ENCODE data around the gene NDUFB8. TPM values are rescaled to one million over a fixed set of nuclear protein-coding genes. Genes with fewer than 3 reads are reported as not detected.

The NDUFB8 gene
- total RNA-seq, 6 experiments from 2014 or later, result 93.6 to 125 (median 99.3) TPM

- intact Hi-C loops (cut with DNase I), result no loop called here
- no peaks in the 10 kb centered on the region for H3K27me3 ChIP-seq
- H3K4me3 ChIP-seq, result no peak overlapping the region
- no peaks in the 10 kb centered on the region for H3K9me3 ChIP-seq
- H3K36me3 ChIP-seq, result no peaks in the 10 kb centered on the region
- ATAC-seq (no peak), DNase-seq (no peak)
- H3K27ac ChIP-seq, result no peak overlapping the region
- 46% methylated on average over 4 of the region's 4 CpGs for WGBS (ENCODE audit: insufficient coverage, low coverage, low lambda C conversion rate, missing lambda C conversion rate)
- TF ChIP-seq CTCF (IDR thresholded peaks at IDR 0.05) (no peak), POLR2A (IDR thresholded peaks at IDR 0.05) (no peak)
- H3K4me1 ChIP-seq, result peaks cover 0 to 15% (median 5%) of the 10 kb centered on the region in 4 donors
Measured at GRCh38 chr10:100479037-100479436, 50.6 kb downstream of the NDUFB8 start.

GRCh38 chr10:100477970-100478369 is 51.7 kb downstream of the NDUFB8 start:
- intact Hi-C loops (cut with DNase I), result no loop called here
- Histone ChIP-seq H3K27me3 (no peaks in the 10 kb centered on the region), H3K4me1 (peaks cover 0 to 13% (median 5%) of the 10 kb centered on the region in 4 donors), H3K27ac (no peak overlapping the region), H3K36me3 (no peaks in the 10 kb centered on the region), H3K4me3 (no peak overlapping the region), H3K9me3 (no peaks in the 10 kb centered on the region)
- TF ChIP-seq POLR2A (IDR thresholded peaks at IDR 0.05), result no peak
- no peak for TF ChIP-seq CTCF (IDR thresholded peaks at IDR 0.05)
- ATAC-seq (no peak), DNase-seq (no peak)
- 38% methylated on average over 5 of the region's 5 CpGs for WGBS (ENCODE audit: insufficient coverage, low coverage, low lambda C conversion rate, missing lambda C conversion rate)

Other genes starting within 250 kb of the NDUFB8 start
- gene BLOC1S2, start 243.2 kb downstream of the NDUFB8 start, total RNA-seq, result 10 to 100 TPM; 13.7 to 26.4 (median 22.0) TPM
- under 1 TPM in 3 of 6 experiments, not detected in 3; 0.12 to 0.26 (median 0.22) TPM for gene PKD2L1, start 199.6 kb downstream of the NDUFB8 start, total RNA-seq
- gene SCD, start 182.6 kb downstream of the NDUFB8 start, total RNA-seq, result 100 to 1,000 TPM in 4 of 6 experiments, 10 to 100 TPM in 2; 38.3 to 599 (median 220) TPM
- gene WNT8B, start 66.9 kb downstream of the NDUFB8 start, total RNA-seq, result under 1 TPM in 1 of 6 experiments, not detected in 5; 0.19 TPM
- 1 to 10 TPM; 2.4 to 9.1 (median 4.7) TPM for gene SEC31B, start 10.0 kb downstream of the NDUFB8 start, total RNA-seq
- gene HIF1AN, start 6.1 kb upstream of the NDUFB8 start, total RNA-seq, result 10 to 100 TPM in 3 of 6 experiments, 1 to 10 TPM in 3; 4.5 to 13.9 (median 11.3) TPM
- gene PAX2, start 215.7 kb upstream of the NDUFB8 start, total RNA-seq, result under 1 TPM in 1 of 6 experiments, not detected in 5; 0.24 TPM